Stimulated activated CD4-positive, alpha-beta T cell treated with anti-CD3 and anti-CD28 coated beads, Interleukin-1b, Interleukin-23, amount 100 ng/mL, for 48 hours (primary cell): Measurements from ENCODE around the gene CFAP100.

ENCODE experiments used
- DNase-seq: peaks from one replicate; pipeline ENCODE4 v3.0.0-alpha.2; 2020

Gene CFAP100

DNA sequence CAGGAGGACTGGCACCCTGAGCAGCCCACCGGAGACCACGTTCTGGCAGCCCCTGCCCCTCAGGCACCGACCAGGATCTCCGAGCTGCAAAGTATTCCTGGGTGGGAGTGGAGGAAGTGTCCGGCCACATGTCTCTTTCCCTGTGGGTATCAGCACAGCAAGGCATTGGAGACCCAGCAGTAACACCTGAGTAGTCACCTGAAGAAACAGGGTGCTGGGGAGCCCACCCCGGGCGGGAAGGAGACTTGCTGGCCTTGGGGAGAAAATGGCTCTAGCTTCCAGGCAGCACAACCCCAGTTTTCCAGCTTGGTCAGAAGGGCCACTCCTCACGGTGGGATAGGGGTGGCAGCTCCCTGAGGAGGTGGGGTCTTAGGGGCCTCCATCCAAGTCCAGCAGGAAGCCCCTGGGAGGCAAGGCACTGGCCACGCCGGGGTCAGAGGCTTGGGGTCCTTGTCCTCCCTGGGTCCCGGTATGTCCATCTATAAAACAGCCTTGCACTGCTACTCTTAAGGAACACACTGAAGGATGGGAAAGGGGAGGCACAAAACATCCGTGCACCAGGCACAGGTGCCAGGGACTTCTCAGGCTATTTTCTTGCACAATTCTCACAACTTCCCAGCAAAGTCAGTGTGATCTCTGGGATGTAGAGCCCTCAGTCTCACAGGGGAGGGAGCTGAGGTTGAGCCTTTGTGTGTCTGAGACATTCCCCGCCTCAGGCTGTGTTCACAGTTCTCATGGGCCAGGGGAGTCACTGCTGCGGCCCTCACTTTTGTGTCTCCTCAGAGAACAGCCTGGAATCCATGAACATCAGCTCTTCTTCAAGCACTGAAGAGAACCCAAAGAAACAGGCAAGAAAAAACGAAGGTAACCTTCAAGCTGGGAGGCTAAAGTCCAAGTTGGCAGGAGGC lies 11.9 kb downstream of the CFAP100 start:
- no peak for DNase-seq

DNA sequence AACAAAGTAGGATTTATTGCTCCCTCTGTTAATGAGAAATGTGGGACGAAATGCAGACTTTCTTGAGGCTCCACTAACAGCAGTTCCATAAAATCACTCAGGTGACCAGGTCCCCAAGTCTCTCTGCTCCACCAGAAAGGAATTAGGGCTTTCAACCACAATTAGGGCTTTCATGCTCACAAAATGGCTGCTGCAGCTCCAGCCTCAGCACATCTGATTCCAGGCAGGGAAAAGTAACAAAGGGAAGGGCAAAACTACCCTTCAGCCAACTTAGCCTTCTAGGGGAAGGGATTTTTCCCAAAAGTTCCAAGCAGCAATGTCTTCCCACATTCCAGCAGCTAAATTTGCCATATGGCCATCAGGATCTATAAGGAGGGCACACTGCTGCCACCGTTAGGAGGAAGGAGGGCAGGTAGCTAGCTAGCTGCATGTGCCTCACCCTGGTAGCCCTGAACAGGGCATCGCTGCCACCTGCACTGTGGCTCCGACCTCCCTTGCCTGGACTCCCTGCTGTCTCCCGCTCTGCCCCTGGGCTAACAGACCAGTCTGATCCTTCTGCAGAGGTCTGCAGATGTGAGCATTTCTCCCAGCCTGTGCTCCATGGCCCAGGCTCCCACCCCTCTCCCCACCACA lies 12.8 kb downstream of the CFAP100 start:
- no peak for DNase-seq

DNA sequence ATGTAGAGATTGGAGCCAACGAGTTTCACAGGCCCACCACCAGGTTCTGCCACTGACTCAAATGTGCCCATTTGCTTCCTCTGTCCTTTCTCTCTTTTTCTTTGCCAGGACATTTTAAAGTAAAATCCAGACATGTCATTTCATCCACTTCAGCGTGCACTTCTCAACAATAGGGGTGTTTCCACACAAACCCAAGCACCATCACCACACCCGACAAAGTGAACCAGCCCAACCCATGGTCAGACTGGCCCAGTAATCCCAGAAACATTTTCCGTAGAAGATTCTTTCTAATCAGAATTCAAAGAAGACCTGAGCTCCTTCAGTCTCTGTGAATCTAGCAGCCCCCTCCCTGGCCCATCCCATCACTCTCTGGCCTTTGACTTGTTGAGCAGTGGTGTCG lies 13.4 kb downstream of the CFAP100 start:
- no peak for DNase-seq

DNA sequence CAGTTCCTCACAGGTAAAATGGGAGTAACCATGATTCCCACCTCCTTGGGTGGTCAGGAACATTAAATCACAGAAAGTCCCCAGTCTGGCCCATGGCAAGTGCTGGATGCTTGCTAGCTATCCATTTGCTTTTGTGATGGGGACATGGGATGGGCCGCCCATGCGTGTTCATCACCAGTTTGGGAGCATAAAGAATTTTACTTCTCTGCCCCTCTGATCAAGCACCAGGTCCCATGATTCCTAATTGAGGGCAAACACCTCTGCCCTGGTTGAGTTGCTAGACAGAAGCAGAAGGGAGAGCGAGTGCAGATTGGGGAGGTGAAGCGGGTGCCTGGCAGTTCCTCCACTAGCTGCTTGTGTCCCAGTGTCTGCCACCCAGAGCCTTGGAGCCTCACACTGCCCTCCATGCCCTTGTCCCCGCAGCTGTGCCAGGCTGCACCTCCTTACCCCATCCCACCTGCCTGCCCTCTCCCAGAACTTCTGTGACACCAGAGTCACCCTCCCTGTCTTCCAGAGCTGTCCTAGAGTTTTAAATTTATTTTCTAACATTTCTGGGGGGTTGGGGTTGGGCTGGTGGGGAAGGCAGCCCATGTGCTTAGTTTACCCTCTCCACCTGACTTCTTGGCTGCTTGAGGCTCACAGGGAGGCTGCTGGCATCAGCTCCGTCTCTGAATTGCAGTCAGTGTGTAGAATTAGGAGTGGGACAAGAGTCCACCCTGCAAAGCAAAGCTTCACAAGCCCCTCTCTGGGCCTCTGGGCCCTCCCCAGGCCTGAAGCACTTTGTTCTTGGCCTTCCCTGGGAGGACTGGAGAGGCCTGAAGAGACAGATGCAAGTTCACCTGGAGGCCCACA lies 18.4 kb downstream of the CFAP100 start:
- DNase-seq: no peak

DNA sequence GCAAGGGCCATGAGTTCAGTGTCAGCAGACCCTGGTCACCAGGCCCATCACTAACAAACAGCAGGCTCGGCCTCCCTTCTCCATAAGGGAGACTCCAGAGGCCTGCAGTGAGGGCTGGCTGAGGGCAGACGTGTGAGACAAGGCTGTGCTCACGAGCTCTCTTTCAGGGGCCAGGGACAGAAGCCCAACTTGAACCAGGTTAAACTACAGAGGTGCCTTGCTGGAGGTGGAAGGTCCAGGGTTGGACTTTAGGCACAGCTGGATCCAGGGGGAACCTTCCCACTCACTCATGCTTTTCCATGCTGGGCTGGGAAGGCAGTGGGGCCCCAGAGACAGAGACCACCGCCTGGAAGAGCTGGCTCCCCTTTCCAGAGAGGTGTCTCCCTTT lies 19.0 kb downstream of the CFAP100 start:
- DNase-seq: no peak

DNA sequence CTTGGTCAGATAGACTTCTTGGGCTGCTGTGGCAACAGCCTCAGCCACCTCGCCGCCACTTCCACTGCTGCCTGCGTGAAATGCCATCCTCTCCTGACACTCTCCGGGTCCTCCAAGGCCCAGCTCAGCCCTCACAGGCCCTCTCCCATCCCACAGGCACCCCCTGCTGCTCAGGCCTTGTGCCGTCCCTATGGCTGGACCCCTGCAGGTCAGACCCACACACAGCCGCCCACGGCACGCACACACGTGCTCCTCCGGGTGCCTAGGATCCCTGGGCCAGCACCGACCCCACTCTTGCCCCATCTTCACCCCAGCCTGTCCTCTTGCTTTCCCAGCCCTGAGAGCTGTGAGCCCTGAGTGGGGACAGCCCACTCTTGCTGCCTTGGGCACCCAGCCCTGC lies 19.7 kb downstream of the CFAP100 start:
- DNase-seq: no peak

DNA sequence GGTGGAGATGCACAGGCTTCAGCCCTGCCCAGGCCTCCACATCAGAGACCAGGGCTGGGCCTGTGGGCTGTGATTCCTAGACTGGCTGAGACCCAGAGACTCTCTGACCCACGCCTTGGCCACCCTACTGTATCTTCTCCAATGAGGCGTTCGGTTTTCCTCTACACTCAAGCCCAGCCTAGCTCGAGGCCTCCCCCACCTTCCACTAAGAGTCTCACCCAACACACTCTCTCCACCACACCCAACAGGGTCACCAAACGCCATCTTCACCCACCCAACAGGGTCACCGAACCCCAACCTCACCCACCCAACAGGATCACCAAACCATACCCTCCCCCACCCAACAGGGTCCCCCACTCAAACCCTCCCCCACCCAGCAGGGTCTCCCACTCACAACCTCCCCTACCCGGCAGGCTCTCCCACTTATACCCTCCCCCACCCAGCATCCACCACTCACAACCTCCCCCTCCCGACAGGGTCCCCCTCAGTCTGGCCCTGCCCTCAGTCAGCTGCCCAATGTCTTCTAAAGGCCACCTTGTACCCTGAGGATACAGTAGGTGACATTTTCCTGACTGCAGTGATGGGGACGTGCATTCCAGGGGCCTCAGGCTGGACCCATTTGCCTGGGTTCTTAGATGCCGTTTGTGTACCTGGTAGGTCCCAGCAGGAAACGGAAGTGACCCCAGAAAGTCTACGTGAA lies 20.4 kb downstream of the CFAP100 start:
- no peak for DNase-seq

DNA sequence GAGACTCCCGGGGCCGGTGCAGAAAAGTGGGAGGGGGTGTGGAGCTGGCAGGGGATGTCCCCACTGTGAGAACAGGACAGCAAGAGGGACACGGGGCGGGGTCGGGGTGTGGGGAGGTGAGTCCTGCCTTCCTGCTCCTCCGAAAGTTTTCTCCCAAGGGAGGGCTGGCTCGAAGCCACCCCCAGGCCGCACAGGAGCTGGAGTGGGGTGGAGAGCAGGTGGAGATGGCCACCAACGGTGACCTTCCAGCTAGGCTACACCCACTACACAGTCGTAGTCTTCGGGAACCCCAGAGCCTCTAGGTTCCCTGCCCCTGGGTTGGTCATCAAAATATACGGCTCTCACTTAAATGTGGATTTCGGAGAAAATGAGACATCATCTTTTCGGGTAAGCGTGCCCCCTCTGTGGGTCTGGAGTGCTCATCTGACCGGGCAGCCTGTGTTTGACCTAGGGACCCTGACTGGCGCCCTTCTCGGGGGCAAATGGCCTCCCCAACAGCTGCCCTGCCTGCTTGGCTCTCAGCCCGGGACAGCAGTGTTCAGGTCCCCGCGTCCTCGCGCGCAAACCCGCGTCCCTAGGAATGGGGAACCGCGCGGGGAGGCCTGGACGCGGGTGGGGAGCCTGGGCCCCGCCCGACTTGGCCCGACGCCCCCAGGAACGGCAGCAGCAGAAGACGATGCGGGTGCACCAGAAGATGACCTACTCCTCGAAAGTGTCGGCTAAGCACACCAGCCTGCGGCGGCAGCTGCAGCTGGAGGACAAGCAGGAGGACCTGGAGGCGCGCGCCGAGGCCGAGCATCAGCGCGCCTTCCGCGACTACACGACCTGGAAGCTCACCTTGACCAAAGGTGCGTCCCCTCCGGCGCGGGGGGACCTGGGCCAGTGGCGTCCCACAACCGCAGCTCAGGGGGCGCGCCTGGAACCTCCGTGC lies 21.2 kb downstream of the CFAP100 start:
- no peak for DNase-seq

DNA sequence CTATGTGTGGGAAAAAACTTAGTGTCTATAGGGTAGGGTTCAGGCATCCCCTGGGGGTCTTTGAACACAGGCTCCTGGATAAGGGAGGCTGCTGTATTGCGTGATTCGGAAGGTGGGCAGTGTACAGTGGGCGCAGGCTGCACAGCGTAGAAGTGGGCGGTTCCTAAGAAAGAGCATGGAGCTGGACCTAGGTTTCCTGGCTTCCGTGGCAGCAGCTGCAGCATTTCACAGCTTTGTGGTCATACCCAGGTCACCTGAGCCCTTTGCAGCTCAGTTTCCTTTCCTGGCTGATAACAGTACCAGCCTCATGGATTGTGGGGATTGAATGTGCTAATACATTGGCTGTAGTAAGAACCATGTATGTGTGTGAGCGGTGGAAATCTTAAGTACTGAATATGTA lies 22.2 kb downstream of the CFAP100 start:
- DNase-seq: no peak

DNA sequence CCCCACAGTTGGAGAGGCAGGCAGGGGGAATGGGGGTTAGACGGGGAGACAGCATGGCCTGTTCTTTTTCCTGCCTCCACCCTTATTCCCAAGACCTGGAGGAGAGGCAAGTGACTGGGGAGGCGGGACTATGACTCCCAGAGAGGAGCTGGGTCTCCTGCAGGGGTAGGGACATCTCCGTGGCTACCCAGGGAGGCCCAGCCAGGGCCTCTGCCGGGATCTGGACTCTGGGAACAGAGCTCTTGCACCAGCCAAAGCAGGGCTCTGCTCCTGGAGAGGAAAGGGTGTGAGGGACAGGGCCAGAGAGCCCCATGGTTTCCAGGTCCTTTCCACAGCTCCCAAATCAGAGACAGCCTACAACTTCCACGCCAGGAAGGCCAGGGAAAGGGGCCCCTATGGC lies 22.8 kb downstream of the CFAP100 start:
- DNase-seq: no peak

DNA sequence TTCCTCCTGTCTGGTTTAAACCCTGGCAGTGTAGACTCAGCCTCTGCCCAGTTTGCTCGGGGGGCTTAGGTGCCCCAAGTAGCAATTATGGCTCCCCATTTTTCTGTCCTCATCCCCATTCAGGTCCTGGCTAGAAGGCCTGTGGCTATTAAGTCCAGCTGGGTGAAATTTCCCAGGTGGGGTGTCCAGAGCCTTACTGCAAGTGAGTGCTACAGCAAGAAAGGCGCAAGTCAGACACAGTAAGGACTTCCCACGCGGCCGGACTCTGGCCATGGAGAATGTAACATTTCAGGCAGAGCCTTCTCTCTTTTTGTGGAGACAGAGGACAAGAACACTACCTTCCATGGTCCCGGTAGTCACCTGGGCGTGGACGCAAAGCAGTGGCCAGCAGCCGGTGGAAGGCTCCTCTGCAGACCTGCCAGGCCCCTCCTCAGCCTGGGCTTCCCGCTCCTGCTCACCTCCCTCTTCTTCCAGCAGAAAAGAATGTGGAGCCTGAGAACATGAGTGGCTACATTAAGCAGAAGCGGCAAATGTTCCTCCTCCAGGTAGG lies 23.3 kb downstream of the CFAP100 start:
- no peak for DNase-seq

DNA sequence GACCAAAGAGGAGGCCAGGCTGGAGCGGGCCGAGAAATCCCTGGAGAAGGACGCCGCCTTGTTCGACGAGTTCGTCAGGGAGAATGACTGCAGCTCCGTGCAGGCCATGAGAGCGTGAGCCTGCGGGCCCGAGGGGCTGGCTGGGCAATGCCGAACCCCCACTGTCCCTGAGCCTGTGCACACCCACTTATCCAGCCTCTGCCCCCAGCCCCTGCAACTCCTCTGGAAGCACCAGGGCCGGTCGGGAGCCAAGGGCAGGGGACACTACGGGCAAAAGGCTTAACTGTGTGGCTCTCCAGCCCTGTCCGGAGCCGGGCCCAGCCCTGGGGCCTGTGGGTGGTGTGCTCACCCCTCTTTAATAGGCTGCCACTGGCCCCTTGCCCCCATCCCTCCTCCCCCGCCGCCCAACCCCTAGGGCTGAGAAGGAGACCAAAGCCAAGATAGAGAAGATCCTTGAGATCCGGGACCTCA lies 24.0 kb downstream of the CFAP100 start:
- no peak for DNase-seq

DNA sequence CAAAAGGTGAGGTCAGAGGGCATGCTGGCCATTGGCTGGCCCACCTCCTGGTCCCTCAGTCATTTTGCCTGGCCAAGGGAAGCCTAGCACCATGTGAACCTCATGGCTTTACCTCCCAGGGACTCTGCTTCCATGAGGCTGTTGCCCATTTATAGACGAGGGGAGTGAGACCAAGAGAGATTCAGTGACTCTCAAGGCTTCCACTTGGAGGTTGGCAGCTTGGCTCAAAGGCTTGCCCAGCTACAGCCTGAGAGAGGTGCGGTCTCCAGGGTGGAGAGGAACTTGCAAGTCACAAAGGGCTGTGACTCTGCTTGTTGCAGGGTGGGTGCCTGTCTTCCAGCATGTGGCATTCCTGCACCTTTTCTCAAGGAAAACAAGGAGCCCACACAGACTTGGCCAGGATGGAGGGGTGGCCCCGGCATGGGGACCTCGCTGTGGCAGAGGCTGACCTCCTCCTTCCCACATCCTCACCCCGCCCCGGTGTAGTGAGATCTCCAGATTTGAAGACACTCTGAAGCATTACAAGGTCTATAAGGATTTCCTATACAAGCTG lies 24.5 kb downstream of the CFAP100 start:
- DNase-seq: no peak

DNA sequence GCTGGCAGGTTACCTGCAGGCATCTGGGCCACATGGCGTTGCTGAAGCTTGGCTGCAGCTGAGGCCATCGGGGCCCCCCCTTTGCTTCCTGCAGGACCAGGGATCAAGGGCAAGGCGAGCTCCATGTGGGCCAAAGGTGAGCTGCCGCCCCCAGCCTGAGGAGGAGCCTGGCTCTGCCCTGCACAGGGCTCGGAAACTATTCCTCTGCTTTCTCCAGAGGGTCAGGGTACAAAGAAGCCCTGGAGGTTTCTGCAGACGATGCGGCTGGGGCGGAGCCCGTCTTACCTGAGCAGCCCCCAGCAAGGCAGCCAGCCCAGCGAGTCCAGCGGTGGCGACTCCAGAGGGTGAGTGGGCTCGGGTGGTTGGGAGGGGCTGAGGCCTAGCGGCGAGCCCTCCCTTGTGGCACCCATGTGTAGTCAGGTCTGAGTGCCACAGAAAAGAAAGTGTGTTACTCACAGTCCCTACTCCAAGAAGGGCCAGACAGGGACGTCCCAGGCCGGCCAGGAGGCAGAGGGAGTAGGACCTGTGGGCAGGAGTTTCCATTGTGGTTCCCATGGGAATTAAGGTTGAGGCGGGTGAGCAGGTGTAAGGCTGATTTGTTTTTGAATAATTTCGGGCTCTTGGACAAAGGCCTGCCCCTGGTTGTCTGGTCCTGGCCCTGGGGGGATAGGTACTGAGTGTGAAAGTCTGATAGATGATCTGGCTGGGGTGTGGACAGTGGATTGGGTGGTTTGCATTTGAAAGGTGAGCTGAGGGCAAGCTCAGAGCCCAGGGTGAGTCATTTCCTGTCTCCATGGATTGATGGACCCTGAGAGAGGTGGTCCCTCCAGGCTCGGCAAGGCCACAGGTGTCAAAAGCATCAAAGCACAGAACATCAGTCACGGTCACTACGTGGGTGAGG lies 25.4 kb downstream of the CFAP100 start:
- no peak for DNase-seq

DNA sequence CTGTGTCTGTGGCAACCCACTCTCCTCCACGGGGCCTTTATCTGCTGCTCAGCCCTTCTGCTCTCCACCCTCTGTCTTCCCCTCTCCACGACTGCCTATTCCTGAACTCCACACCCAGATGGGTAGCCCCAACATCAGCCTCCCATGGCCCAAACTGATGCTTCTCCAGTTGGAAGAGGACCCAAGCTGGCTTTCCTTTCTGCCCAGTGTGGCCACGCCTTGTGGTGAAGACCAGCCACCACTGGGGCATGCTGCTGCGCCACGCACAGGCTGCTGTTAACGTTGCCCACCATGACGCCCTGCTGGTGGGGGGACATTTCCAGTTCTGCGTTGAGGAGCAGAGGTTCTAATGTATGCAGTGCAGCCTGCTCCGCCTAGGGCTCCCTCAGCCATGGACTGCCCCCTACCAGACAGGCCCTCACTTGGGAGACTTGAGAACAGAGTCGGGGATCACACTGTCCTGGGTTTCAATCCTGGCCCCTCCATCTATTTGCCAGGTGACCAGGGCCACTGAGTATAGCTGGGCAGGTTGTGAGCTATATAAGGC lies 26.9 kb downstream of the CFAP100 start:
- no peak for DNase-seq

DNA sequence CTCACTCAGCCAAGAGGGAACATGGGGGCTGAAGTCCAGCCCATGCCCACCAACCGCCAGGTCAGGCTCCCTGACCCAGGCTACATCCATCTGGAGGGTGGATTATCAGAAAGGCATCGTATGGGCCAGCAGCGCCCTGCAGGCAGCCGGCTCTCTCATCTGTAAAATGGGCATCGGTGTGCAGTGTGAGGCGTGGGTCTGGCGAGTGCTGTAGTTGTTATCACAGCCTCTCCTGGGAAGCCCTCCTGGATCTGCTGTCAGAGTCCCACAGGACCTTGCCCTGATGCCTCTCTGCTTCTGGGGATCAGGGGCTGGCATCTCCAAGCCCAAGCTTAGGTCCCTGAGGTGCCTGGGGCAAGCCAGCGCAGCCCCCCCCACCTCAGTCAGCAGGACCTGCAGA lies 27.4 kb downstream of the CFAP100 start:
- DNase-seq: no peak

DNA sequence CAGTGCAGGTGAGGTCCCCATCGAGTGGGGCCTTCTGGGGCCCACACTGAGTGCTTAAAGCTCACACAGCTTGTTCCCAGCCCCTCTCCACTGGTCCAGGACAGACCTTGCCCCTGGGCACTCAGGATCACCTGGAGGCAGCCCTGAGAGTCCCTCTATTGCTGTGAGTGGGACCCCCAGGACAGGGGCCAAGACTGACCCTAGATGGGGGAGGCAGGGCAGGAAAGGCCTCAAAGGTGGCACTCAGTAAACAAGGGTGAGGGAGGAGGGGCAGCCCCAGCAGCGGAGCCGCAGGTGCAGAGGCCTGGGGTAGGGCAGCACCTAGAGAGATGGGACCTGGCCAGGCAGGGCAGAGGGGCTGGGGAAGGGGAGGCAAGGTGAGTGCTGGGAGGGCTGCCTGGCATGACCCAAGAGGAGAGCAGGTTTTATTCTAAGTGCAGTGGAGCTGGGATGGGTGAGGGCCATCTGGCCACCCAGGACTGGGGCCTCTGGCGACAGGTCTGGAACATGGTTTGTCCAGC lies 27.9 kb downstream of the CFAP100 start:
- DNase-seq: no peak

DNA sequence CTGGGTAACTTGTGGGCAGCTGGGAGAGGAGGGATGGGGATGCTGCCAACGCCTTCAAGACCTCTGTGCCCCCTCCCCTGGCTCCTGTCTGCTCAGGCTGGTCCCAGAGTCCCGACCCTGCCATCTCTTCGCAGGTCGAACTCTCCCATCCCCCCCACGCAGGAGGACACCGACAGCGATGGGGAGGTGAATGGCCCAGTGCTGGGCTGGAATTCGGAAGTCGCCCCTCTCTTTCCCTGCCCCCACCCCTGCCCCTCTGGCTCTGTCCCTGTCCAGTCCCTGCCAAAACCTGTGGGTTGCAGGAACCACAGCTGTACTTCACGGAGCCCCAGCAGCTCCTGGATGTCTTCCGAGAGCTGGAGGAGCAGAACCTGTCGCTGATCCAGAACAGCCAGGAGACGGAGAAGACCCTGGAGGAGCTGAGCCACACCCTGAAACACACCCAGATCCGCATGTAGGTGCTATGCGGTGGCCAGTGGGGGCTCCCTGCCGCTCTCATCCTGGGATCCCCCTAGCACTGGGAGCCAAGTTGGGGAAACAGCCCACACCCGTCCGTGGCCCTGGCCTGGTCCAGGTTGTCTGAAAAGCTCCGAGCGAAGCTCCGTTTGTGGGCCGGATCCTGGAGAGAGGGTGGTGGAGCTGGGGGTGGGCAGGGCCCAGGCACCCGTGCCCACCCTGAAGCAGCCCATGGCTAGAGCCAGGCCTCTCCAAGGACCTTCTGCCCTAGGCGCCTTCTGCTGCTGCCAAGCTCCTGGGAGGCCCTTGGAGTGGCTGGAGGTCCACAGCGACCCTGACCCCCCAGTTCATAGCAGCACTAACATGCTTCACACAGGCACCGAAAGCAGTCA lies 28.7 kb downstream of the CFAP100 start:
- DNase-seq: no peak
